GM12872 (cell line): Measurements from ENCODE around the gene RFX7.

Source experiments
- TF ChIP-seq, protein P1 (sequence below): IDR thresholded peaks from 3 replicates; pipeline ENCODE4 v1.5.1; 2011; ENCODE audit warnings: low read depth, mild to moderate bottlenecking, low read length, moderate library complexity; ENCODE audit not compliant: insufficient read depth

The RFX7 gene

DNA sequence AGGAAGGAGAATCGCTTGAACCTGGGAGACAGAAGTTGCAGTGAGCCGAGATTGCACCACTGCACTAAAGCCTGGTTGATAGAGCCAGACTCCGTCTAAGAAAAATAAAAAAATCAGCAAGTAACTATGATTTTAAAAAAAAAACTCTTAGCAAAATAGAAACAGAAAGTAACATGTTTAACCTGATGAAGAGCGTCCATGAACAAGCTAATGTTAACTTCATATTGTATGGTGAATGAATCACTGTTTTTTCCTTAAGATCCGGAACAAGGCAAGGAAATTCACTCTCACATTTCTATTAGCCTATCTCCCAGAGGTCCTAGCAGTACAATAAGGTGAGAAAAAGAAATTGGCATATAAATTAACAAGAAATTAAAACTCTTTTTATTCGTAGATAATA is 69.0 kb downstream of the RFX7 start:
- TF ChIP-seq, protein P1, sequence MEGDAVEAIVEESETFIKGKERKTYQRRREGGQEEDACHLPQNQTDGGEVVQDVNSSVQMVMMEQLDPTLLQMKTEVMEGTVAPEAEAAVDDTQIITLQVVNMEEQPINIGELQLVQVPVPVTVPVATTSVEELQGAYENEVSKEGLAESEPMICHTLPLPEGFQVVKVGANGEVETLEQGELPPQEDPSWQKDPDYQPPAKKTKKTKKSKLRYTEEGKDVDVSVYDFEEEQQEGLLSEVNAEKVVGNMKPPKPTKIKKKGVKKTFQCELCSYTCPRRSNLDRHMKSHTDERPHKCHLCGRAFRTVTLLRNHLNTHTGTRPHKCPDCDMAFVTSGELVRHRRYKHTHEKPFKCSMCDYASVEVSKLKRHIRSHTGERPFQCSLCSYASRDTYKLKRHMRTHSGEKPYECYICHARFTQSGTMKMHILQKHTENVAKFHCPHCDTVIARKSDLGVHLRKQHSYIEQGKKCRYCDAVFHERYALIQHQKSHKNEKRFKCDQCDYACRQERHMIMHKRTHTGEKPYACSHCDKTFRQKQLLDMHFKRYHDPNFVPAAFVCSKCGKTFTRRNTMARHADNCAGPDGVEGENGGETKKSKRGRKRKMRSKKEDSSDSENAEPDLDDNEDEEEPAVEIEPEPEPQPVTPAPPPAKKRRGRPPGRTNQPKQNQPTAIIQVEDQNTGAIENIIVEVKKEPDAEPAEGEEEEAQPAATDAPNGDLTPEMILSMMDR = no peak

DNA sequence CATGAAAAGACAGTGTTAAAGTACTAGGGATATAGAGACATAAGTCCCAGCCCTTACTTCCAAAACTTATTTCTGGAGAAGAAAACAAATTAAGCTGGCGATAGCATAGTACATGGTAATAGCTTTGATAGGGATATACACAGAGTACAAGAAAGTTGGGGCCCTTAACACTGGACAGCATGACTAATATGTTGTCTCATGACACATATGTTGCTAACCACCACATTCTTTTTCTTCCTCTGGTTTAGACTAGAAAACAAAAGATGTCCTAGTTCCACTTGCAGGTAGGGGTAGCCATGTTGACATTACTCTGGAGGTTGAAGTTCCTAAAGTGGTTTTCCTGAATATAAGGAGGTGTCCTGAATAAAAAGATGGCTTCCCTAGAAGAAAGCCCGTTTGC is 75.3 kb downstream of the RFX7 start:
- TF ChIP-seq, protein P1 = no peak

DNA sequence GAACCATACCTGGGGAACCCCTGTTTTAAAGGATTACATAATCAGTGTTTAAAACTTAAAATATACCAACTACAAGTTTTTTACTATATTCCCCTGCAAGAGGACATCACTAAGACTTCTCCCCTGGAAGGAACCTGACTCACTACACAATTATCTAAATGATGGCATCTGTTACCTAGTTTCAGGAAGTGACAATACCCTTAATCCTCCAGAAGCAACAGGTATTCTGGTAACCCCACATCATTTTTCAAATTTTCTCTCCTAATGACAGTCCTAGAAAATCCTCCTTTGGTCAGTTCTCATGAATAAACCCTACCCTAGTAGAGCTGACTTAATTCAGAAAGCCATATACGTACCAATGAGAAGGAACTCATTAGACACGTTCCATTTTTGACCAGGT is 78.4 kb downstream of the RFX7 start:
- TF ChIP-seq, protein P1 = no peak

DNA sequence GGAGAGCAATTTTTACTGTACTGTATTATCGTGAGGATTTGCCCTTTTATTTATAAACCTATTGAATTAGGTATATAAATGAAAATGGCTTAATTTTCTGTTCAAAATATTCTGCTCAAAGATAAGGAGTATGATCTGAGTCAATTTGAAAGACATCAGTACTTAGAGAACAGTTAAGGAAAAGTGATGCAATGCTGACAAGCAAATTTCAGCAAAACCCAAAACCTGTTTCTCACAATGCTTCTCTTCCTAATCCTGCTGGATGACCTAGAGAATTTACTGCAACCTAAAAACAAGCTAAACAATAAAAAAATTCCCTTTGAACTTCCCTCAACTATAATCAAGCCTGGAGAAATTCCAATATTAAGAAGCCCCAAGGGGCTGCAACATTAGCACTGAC is 82.7 kb downstream of the RFX7 start:
- TF ChIP-seq, protein P1 = no peak

DNA sequence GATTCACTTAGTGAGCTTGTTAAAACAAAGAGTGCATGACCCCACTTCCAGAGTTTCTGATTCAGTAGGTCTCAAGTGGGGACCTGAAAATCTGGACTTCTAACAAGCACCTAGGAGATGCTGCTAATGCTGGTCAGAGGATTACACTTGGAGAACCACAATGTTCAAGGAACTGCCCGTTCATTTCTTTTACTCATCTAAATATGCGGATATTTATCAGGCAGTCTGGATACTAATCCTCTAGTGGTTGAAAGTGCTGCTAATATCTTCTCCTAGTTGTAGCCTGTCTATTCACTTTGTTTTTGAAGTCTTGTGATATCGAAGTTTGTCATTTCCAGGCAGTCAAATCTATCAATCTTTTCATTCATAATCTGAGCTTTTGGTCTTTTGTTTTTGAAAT is 86.8 kb downstream of the RFX7 start:
- TF ChIP-seq, protein P1 = no peak

DNA sequence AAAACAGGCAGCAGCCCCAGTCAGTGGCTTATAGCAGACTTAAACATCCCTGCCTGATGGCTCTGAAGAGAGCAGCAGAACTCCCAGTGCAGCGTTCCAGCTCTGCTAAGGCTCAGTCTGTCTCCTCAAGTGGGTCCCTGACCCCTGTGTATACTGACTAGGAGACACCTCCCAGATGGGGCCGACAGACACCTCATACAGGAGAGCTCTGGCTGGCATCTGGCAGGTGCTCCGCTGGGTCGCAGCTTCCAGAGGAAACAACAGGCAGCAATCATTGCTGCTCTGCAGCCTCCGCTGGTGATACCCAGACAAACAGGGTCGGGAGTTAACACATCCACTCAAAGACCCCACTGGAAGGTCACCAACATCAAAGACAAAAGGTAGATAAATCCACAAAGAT is 93.5 kb downstream of the RFX7 start:
- TF ChIP-seq, protein P1 = no peak

DNA sequence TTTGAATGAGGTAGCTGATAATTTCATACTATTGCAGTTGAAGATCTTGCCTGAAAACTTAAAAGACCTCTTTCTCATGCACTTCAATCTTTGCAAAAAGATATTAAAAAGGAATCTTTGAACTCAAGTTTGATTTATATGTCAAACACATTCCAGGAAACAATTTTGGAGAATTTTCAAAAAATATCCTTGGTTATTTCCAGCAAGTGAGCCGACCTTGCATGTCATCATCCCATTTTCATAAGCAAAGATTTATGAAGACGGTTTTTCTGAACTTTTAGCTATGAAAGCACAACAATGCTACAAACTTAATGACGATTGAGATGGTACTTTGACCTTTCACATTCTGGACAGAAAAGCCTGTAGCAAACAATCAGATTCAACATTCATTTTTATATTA is 95.6 kb downstream of the RFX7 start:
- TF ChIP-seq, protein P1 = no peak

DNA sequence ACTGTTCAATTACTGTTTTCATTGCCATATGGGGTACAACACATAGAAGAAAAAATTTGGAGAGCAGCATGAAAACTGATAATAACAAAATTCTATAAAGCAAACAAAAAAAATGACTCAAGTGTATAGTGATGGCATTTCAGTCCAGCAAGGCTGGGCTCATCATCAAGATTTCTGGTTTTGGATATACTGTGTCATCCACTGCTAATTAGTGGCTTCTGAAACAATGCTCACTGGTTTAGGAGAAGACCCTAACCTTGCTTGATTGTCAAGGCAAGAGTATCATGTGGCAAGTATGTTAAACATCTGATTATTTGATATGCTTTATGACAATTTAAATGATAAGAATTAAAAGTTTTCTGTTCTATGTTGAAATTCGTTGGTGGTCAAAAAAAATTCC is 96.9 kb downstream of the RFX7 start:
- TF ChIP-seq, protein P1 = no peak
